ENCODE data around the gene PCNX2. TPM values are rescaled to one million over a fixed set of nuclear protein-coding genes. Genes with fewer than 3 reads are reported as not detected.

Gene PCNX2
- total RNA-seq, 2 donors from 2014 or later, result 23.9 to 39.1 TPM

- WGBS, 2 experiments (ENCODE audit: insufficient coverage in 1 of 2, insufficient read length in 1 of 2), result 90 to 94% methylated on average over 8 of the region's 8 CpGs
- Mint-ChIP-seq H3K36me3 (ENCODE audit: low read depth) (peaks cover 7% of the 10 kb centered on the region), H3K27ac (peak overlapping the region; percentile 25)
Observed at GRCh38 chr1:233281711-233282581, 13.6 kb downstream of the PCNX2 start.

DNA sequence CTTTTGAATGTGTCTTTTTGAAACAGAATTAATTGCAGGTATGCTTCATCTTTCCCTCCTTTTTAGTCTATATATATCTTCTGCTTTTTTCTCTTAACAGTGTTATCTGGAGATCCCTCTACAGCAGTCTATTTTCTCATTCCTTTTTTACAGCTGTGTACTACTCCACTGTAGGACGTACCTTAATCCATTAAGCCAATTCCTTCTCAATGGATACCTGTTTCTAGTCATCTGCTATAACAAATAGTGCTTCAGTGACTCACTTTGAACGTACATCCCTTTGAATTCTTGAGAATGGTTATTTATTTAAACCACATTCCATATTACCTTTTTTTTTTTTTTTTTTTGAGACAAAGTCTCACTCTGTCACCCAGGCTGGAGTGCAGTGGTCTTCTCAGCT, 15.6 kb downstream of the PCNX2 start:
- peaks cover 5% of the 10 kb centered on the region for H3K36me3 Mint-ChIP-seq (ENCODE audit: low read depth)
- H3K27me3 Mint-ChIP-seq (ENCODE audit: insufficient read depth), result no peaks in the 10 kb centered on the region
- no peak for DNase-seq
- Histone ChIP-seq H3K9me3 (ENCODE audit: control insufficient read depth, low read length) (peaks cover 4% of the 10 kb centered on the region), H3K27me3 (ENCODE audit: control insufficient read depth, insufficient read depth, low read length, poor library complexity, severe bottlenecking) (no peaks in the 10 kb centered on the region), H3K4me3 (ENCODE audit: low read length) (no peak overlapping the region), H3K27ac (ENCODE audit: low read depth, low read length) (no peak overlapping the region), H3K36me3 (ENCODE audit: control insufficient read depth, insufficient read depth, low read length) (no peaks in the 10 kb centered on the region), H3K9ac (ENCODE audit: extremely low read depth, low read length, poor library complexity, severe bottlenecking) (no peak overlapping the region), H3K4me1 (ENCODE audit: control insufficient read depth, insufficient read depth, low read length) (no peaks in the 10 kb centered on the region)
- WGBS, 2 experiments (ENCODE audit: insufficient coverage in 1 of 2, insufficient read length in 1 of 2), result 82 to 95% methylated on average over 2 of the region's 2 CpGs
- TF ChIP-seq, protein P1, sequence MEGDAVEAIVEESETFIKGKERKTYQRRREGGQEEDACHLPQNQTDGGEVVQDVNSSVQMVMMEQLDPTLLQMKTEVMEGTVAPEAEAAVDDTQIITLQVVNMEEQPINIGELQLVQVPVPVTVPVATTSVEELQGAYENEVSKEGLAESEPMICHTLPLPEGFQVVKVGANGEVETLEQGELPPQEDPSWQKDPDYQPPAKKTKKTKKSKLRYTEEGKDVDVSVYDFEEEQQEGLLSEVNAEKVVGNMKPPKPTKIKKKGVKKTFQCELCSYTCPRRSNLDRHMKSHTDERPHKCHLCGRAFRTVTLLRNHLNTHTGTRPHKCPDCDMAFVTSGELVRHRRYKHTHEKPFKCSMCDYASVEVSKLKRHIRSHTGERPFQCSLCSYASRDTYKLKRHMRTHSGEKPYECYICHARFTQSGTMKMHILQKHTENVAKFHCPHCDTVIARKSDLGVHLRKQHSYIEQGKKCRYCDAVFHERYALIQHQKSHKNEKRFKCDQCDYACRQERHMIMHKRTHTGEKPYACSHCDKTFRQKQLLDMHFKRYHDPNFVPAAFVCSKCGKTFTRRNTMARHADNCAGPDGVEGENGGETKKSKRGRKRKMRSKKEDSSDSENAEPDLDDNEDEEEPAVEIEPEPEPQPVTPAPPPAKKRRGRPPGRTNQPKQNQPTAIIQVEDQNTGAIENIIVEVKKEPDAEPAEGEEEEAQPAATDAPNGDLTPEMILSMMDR (conservative IDR thresholded peaks at IDR 0.05), result no peak
- no peaks in the 10 kb centered on the region for H3K9me3 Mint-ChIP-seq
- H3K4me1 Mint-ChIP-seq, result peaks cover 2% of the 10 kb centered on the region
- no peak overlapping the region for H3K27ac Mint-ChIP-seq
- no peak overlapping the region for H3K4me3 Mint-ChIP-seq

More at GRCh38 chr1:233281711-233282581, 13.6 kb downstream of the PCNX2 start:
- H3K4me1 ChIP-seq (ENCODE audit: control insufficient read depth, insufficient read depth, low read length), result no peaks in the 10 kb centered on the region
- no peaks in the 10 kb centered on the region for H3K36me3 ChIP-seq (ENCODE audit: control insufficient read depth, insufficient read depth, low read length)
- H3K27ac ChIP-seq (ENCODE audit: low read depth, low read length), result no peak overlapping the region
- H3K4me3 ChIP-seq (ENCODE audit: low read length), result no peak overlapping the region
- DNase-seq, result no peak
- TF ChIP-seq, protein P1 (conservative IDR thresholded peaks at IDR 0.05), result no peak
- Mint-ChIP-seq H3K27me3 (ENCODE audit: insufficient read depth) (no peaks in the 10 kb centered on the region), H3K4me1 (peaks cover 2% of the 10 kb centered on the region), H3K4me3 (no peak overlapping the region), H3K9me3 (no peaks in the 10 kb centered on the region)
- H3K9me3 ChIP-seq (ENCODE audit: control insufficient read depth, low read length), result peaks cover 4% of the 10 kb centered on the region
- H3K27me3 ChIP-seq (ENCODE audit: control insufficient read depth, insufficient read depth, low read length, poor library complexity, severe bottlenecking), result no peaks in the 10 kb centered on the region
- no peak overlapping the region for H3K9ac ChIP-seq (ENCODE audit: extremely low read depth, low read length, poor library complexity, severe bottlenecking)

GRCh38 chr1:233278631-233279030, 16.9 kb downstream of the PCNX2 start:
- TF ChIP-seq, protein P1 (conservative IDR thresholded peaks at IDR 0.05), result no peak
- Mint-ChIP-seq H3K27me3 (ENCODE audit: insufficient read depth) (no peaks in the 10 kb centered on the region), H3K9me3 (no peaks in the 10 kb centered on the region), H3K36me3 (ENCODE audit: low read depth) (peaks cover 5% of the 10 kb centered on the region), H3K4me1 (peaks cover 2% of the 10 kb centered on the region), H3K4me3 (no peak overlapping the region), H3K27ac (no peak overlapping the region)
- Histone ChIP-seq H3K36me3 (ENCODE audit: control insufficient read depth, insufficient read depth, low read length) (no peaks in the 10 kb centered on the region), H3K27me3 (ENCODE audit: control insufficient read depth, insufficient read depth, low read length, poor library complexity, severe bottlenecking) (no peaks in the 10 kb centered on the region), H3K27ac (ENCODE audit: low read depth, low read length) (no peak overlapping the region), H3K4me1 (ENCODE audit: control insufficient read depth, insufficient read depth, low read length) (no peaks in the 10 kb centered on the region), H3K9ac (ENCODE audit: extremely low read depth, low read length, poor library complexity, severe bottlenecking) (no peak overlapping the region), H3K4me3 (ENCODE audit: low read length) (no peak overlapping the region), H3K9me3 (ENCODE audit: control insufficient read depth, low read length) (peaks cover 4% of the 10 kb centered on the region)
- DNase-seq, result no peak
- 94 to 100% methylated on average over 1 of the region's 1 CpG for WGBS, 2 experiments (ENCODE audit: insufficient coverage in 1 of 2, insufficient read length in 1 of 2)

Measured in endodermal cell (in vitro differentiated cells).